ENCODE measurements around the gene DNAJC16.
"Not testable (repeated sequence)": the region's sequence is repeated elsewhere in the genome, so short reads cannot be mapped to it uniquely, and the experiment has no call there.

Gene DNAJC16

DNA sequence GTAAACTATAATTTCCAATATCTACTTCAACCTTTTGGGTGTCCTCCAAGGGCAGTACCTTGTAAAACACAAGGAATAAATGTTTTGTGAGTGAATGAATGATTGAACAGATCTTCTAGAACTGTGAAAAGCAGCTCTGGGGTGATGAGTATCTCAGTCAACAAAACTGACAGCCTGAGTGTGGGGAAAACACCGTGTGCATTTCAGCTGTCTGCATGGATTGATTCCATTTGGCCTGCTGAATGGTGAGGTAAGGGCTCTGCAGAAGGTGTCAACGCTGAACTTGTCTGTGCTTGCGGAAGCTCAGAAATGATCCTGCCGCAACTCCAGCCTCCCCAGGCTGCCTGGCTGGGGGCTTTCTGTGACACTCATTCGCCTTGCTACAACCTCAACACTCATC is 65.6 kb downstream of the DNAJC16 start:
- no peak for DNase-seq

- no peak for DNase-seq
Observed at GRCh38 chr1:15595809-15596617, 69.4 kb downstream of the DNAJC16 start.

- no peak for DNase-seq
Observed at GRCh38 chr1:15598436-15598835, 71.8 kb downstream of the DNAJC16 start.

DNA sequence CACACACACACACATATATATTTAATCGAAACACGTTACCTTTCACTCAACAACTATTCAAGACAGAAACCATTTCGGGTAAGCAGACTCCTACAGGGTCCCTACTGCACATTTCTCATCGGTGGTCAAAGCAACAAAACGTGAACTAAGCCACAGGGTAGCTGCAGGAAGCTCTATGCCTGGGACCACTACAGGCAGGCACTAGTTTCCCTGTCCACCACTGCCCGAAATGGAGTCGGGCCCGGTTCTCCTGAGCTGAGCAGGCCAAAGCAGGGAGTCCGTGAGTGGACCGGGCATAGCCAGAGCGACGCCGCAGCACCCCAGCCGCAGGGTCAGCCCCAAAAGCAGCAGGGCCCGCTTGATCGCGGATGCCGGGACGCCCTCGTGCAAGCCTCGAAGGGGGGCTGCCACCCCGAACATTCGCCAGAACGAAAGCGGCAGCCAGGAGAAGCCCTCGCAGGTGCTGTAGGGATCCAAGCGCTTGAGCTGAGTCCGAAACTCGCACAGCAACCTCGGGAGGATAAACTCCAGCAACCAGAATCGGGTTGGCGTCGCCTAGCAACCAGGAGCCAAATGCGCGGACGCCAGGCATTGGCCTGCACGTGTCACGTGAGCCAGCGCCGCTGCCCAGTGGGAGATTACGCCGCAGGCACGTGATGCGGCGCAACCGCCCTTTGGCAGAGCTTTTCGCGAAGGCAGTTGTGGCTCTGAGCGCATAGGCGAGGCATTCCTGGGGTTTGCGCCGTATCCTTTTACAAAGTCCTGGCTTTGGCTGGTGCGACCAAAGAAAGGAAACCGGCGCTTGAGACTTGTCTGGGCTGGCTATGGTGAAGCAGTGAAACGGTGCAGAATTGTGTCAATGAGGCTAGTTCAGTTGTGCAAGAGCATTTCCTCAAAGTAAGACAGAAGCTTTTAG is 76.7 kb downstream of the DNAJC16 start:
- no peak for DNase-seq

- not testable (repeated sequence) for DNase-seq
Observed at GRCh38 chr1:15603966-15604282, 77.3 kb downstream of the DNAJC16 start.

DNA sequence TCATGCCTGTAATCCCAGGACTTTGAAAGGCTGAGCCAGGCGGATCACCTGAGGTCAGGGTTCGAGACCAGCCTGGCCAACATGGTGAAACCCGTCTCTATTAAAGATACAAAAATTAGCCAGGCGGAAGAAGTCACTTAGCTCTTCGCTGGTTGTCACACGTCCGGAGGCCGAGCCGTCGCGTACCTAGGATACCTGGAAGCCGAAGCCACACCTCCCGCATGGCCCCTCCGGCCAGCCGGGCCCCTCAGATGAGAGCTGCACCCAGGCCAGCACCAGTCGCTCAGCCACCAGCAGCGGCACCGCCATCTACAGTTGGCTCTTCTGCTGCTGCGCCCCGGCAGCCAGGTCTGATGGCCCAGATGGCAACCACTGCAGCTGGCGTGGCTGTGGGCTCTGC is 77.8 kb downstream of the DNAJC16 start:
- not testable (repeated sequence) for DNase-seq

- DNase-seq: no peak
Observed at GRCh38 chr1:15605398-15606383, 79.0 kb downstream of the DNAJC16 start.

DNA sequence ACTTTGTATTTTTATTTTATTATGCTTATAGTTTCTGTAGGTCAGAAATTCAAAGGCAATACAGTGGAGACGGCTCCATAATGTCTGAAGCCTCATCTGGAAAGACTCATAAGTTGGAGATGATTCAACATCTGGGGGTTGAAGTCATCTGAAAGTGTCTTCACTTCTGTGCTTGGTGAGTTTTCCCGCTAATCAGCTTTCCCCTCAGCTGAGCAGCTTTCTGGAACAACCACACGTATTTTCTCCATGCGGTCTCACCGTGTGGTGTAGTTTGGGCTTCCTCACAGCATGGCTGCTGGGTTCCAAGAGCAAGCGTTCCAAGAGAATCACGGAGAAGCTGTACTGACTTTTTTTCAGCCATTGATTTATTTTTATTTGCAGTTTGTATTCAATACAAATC is 83.0 kb downstream of the DNAJC16 start:
- no peak for DNase-seq

- DNase-seq: no peak
Observed at GRCh38 chr1:15610167-15610566, 83.5 kb downstream of the DNAJC16 start.

DNA sequence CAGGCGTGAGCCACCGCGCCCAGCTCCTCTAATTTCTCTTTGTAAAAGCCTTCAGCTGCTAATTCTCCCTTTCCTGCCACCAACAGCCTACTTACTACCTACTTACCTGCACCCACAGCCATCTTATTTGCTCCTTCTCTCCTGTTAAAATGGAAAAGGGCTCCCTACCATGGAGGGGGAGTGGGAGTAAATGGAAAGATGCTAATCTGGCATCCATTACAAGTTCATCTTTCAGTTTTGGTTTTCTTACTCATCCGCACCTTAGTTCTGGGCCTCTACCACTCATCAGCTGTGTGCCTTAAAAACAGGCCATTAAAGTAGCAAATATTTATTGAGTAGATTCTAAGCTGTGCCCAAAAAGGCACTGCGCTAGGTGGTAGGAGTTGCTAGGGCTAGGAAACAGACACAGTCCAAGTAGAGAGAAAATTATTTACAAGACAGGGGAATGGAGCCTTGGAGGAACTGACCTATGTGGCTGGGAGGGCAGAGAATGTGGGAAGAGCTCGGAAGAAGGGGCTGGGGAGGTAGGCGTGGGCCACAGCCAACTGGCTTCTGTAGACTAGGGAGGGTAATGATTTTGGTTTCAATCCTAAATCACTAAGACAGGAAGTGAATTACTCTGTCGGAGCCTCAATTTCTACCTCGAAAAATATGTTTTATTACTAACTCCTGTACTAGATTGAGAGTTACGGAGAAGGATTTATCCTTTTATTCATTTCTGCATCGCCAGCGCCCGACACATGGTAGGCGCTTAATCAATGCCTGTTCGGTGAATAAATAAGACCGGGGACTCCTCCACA is 89.9 kb downstream of the DNAJC16 start:
- no peak for DNase-seq

- DNase-seq: peak; percentile 93
Observed at GRCh38 chr1:15617173-15618076, 90.8 kb downstream of the DNAJC16 start, which contains the start of gene DDI2. DDI2 (plus strand) TSS chr1:15617458; CDS start chr1:15617671, 213 bp downstream.

DNA sequence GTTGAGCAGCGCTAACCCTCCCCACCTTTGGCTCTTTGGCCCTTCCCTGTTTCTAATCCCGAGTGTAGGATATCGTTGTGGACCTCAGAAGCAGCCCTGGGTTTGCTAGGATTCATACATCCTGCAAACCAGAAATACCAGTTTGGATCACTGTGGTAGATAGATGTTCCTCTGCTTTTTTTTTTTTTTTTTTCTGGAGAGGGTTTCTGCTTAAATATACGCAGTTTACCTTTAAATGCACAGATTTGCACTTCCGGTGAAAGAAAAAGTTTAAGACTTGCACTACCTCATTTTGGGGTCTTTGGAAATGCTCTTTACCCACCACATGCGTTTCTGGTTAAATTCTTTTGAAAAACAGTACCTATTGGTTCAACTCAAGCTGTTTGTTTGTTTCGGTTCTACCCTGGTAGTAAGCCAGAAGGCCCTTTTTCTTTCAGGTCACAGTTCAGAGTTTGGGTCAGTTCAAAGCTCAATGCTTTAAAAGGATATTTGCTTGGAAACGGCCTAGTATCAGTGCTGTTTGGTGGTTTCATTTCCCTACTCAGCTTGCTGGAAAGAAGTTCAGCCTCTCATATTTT is 91.5 kb downstream of the DNAJC16 start:
- DNase-seq: no peak

GRCh38 chr1:15618655-15619525 is 92.2 kb downstream of the DNAJC16 start:
- no peak for DNase-seq

DNA sequence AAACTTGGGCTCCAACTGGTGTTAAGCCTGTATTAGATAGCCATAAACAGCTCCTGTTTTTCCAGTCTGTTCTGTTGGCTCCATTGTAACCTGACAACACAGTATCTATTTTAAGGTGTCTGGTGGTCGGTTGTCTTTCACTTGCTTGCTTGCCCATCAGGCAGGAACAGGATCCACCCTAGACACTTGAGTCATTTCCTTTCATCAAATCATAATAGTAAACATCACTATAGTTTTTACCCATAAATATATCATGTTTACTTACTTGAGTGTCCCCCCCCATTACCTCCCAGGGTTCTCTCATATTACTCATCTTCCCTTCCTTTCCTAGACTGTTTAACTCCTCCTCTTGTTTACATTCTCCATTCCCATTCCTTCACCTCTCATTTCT is 93.5 kb downstream of the DNAJC16 start:
- no peak for DNase-seq

GRCh38 chr1:15620902-15621682 is 94.4 kb downstream of the DNAJC16 start:
- DNase-seq: no peak

- DNase-seq: no peak
Observed at GRCh38 chr1:15621975-15622374, 95.3 kb downstream of the DNAJC16 start.

GRCh38 chr1:15622712-15623373 is 96.2 kb downstream of the DNAJC16 start:
- no peak for DNase-seq

- DNase-seq: no peak
Observed at GRCh38 chr1:15623435-15623834, 96.8 kb downstream of the DNAJC16 start.
